Gastroesophageal sphincter (tissue), 4 donors: ENCODE measurements around the gene PPP3CA. TPM values are rescaled to one million over a fixed set of nuclear protein-coding genes. Genes with fewer than 3 reads are reported as not detected.

Experiments used
- ATAC-seq: fragments of 150-250 bp; one replicate; pipeline ENCODE4 v1.9.1; 2016; ENCODE audit warnings: mild to moderate bottlenecking, moderate library complexity
- H3K27ac ChIP-seq, 4 donors: fragments of 200-600 bp; sonication (generic) in 3 of 4; 1 replicate in 3 of 4; 2 replicates in 1 of 4; pipeline ENCODE4 v1.5.1; 2016 to 2019
- H3K27me3 ChIP-seq: fragments of 200-600 bp; sonication (generic); one replicate; pipeline ENCODE4 v1.5.1; 2019
- H3K36me3 ChIP-seq, 2 donors: fragments of 200-600 bp; sonication (generic); one replicate each; pipeline ENCODE4 v1.5.1; 2019; ENCODE audit warnings: control low read depth in 1 of 2
- H3K4me1 ChIP-seq, 3 donors: fragments of 200-600 bp; sonication (generic); 1 replicate in 2 of 3; 2 replicates in 1 of 3; pipeline ENCODE4 v1.5.1; 2016 to 2019; ENCODE audit warnings: control low read depth in 2 of 3
- H3K4me3 ChIP-seq, 2 donors: fragments of 200-600 bp; sonication (generic); one replicate each; pipeline ENCODE4 v1.5.1; 2019; ENCODE audit warnings: mild to moderate bottlenecking in 1 of 2, moderate library complexity in 1 of 2
- H3K9me3 ChIP-seq, 3 donors: fragments of 200-600 bp; sonication (generic); one replicate each; pipeline ENCODE4 v1.5.1; 2017 to 2019; ENCODE audit warnings: control low read depth in 2 of 3
- CTCF ChIP-seq, 4 experiments: fragments of 200-600 bp in 2 of 4; fragments of 450-650 bp in 2 of 4; sonication (generic) in 1 of 4; IDR thresholded peaks; one replicate each; pipeline ENCODE4 v1.5.1; 2017 to 2019; ENCODE audit warnings: antibody characterized with exemption in 4 of 4, mild to moderate bottlenecking in 2 of 4, moderate library complexity in 2 of 4
- EP300 ChIP-seq: sonication (generic); formaldehyde crosslinking; IDR thresholded peaks from one replicate; pipeline ENCODE4 v1.6.1; 2017; ENCODE audit warnings: antibody characterized with exemption, mild to moderate bottlenecking
- POLR2A ChIP-seq, 2 donors: fragments of 450-650 bp; IDR thresholded peaks; one replicate each; pipeline ENCODE4 v1.6.1; 2017; ENCODE audit warnings: antibody characterized with exemption in 2 of 2, mild to moderate bottlenecking in 2 of 2, moderate library complexity in 1 of 2
- POLR2AphosphoS5 ChIP-seq: sonication (generic); formaldehyde crosslinking; IDR thresholded peaks from one replicate; pipeline ENCODE4 v1.6.1; 2017; ENCODE audit warnings: antibody characterized with exemption
- WGBS, 2 donors: methylation state at CpG; one replicate each; pipeline ENCODE4 v1.1.5; 2018; ENCODE audit warnings: low coverage in 1 of 2; 5-methylcytosine and 5-hydroxymethylcytosine counted together
- small RNA-seq, 4 donors: library from RNA; depleted of rRNA; stranded (forward); fragments of <200 nt; gene quantifications; one replicate each; pipeline ENCODE3, GENCODE V24; 2016
- total RNA-seq, 4 donors: library from RNA; depleted of rRNA; stranded (reverse); fragments of >200 nt; gene quantifications; one replicate each; pipeline ENCODE4 v1.1.0, GENCODE V29; 2016

PPP3CA gene
- total RNA-seq, 4 donors from 2014 or later, result 21.1 to 29.2 (median 24.8) TPM

DNA sequence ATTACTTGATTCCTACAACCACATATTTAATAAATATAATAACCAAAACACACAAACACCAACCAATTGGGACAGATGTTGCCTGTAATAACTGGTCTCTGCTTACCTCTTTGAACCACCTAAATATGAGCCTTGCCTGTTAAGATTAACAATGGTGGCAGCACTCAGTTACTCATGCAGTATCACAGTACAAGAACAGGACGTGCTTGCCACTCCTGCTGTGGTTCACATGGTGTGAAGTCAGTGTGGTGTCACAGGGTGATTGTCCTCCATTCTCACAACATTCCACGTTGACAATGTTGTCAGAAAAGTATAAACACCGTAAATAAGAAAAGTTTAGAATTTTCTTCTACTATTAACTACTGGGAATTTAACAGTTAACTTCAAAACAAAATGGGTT, 365.0 kb downstream of the PPP3CA start:
- no peak for TF ChIP-seq CTCF (IDR thresholded peaks at IDR 0.05)
- no peak for TF ChIP-seq POLR2A (IDR thresholded peaks at IDR 0.05)
- TF ChIP-seq EP300, result no peak
- TF ChIP-seq POLR2AphosphoS5, result no peak
- peaks cover 0 to 39% (median 2%) of the 10 kb centered on the region in 3 donors for H3K4me1 ChIP-seq
- H3K27me3 ChIP-seq, result no peaks in the 10 kb centered on the region
- no peak for ATAC-seq
- no peak overlapping the region for H3K4me3 ChIP-seq
- H3K27ac ChIP-seq, result no peak overlapping the region
- H3K9me3 ChIP-seq, result no peaks in the 10 kb centered on the region
- 61 to 69% methylated on average over 3 of the region's 3 CpGs for WGBS, 2 donors
- H3K36me3 ChIP-seq, result no peaks in the 10 kb centered on the region

DNA sequence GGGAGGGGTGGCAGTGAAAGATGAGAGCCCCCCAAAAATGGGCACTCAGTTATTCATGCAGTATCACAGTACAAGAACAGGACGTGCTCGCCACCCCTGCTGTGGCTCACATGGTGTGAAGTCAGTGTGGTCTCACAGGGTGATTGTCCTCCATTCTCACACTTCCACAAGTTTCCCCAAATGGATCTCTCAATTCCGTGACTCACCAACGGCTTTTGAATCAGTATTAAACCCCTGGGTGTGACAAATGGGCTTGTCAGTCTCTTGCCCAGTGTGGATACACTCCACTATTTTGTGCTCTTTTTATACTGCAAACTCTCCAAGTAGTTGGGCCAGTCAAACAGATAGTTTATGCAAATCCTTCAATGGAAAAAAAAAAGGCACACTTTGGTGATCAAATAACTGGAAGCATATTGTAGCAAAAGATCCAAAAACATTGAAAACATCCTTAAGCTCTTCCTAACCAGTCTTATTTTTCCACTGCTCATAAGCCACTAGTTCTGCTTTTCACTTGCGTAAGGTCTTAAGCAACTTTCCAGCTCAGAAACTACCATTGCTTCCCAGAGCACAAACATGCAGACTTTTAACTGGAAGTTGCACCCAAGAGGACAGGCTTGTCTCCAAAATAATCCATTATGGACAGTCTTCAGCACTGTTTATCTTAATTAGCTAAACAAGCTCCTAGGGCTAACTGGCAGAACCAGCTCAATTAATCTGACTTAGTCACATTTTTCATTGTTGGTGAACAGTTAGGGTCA, 365.7 kb downstream of the PPP3CA start:
- WGBS, 2 donors, result 47 to 52% methylated on average over 4 to 5 of the region's 5 CpGs

GRCh38 chr4:100979736-100980135, 367.6 kb downstream of the PPP3CA start:
- no peak for ATAC-seq
- Histone ChIP-seq H3K36me3 (no peaks in the 10 kb centered on the region), H3K4me3 (no peak overlapping the region), H3K9me3 (no peaks in the 10 kb centered on the region), H3K27me3 (no peaks in the 10 kb centered on the region), H3K4me1 (peaks cover 0 to 48% (median 4%) of the 10 kb centered on the region in 3 donors), H3K27ac (no peak overlapping the region)
- TF ChIP-seq POLR2AphosphoS5 (no peak), EP300 (no peak), POLR2A (IDR thresholded peaks at IDR 0.05) (no peak), CTCF (IDR thresholded peaks at IDR 0.05) (no peak)
- WGBS, 2 donors, result 34 to 84% methylated on average over 3 to 4 of the region's 4 CpGs

More for the DNA sequence above, 365.7 kb downstream of the PPP3CA start:
- H3K27me3 ChIP-seq, result no peaks in the 10 kb centered on the region
- no peak overlapping the region for H3K4me3 ChIP-seq
- no peaks in the 10 kb centered on the region for H3K9me3 ChIP-seq
- H3K4me1 ChIP-seq, result peaks cover 0 to 46% (median 4%) of the 10 kb centered on the region in 3 donors
- H3K27ac ChIP-seq, result peak overlapping the region in 2 of 4 donors; percentile 33 to 34
- ATAC-seq, result peak; percentile 78
- TF ChIP-seq POLR2AphosphoS5, result peak; percentile 80
- no peak for TF ChIP-seq POLR2A (IDR thresholded peaks at IDR 0.05)
- H3K36me3 ChIP-seq, result no peaks in the 10 kb centered on the region

DNA sequence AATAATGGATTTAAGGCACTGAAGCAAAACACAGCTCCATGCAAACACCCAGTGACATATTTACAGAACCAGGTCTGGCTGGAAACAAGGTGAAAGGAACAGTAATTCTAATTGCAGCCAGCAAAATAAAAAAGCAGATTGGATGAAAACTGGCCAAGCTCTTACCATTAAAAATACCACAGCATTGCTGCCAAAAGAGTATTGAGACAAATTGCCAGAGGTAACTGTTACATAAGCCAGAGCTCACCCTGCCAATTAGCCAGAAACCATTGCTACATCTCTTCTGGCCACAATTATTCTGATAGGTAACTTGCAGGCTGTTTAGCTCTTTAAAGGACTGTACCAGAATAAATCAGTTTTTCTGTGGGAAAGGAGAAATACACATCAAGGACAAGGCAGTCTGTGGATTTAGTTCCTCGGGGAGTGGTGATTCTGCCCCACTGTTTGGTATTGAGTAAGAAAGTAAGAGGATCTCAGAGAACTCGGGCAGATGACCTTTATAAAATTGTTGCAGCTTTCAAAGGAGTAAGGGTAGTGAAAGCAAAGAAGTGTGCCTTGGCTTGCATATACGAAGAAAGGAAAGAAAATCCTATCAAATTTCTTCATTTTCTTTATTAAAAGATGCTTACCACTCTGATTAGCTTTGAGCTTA, 369.5 kb downstream of the PPP3CA start:
- 22 to 61% methylated on average over 3 of the region's 3 CpGs for WGBS, 2 donors
- Histone ChIP-seq H3K4me1 (peaks cover 0 to 48% (median 4%) of the 10 kb centered on the region in 3 donors), H3K36me3 (no peaks in the 10 kb centered on the region), H3K9me3 (no peaks in the 10 kb centered on the region), H3K27ac (peak overlapping the region in 1 of 4 donors; percentile 48), H3K27me3 (no peaks in the 10 kb centered on the region), H3K4me3 (no peak overlapping the region)
- ATAC-seq, result peak; percentile 40
- TF ChIP-seq POLR2A (IDR thresholded peaks at IDR 0.05), result no peak
- peak; percentile 73 for TF ChIP-seq POLR2AphosphoS5
- TF ChIP-seq CTCF (IDR thresholded peaks at IDR 0.05), result peak in 1 of 4 experiments; percentile 3
- no peak for TF ChIP-seq EP300

DNA sequence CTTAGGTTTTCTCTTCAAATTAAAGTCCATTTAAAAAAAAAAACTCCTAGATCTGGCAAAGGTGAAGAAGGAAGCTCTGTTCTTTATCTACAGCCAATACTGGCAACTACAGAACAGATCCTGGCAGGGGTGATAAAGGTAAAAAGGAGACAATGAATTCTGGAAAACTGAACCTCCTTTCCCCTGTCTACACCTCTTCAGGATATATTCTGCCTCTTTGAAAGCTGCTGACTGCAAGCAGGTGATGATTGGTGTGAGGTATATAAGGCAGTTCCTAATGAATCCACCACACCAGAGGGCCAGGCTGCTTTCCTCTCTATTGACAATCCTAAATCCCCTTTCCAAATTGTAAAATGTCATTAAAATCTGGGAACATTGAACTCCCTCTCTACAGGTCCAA, 370.1 kb downstream of the PPP3CA start:
- Histone ChIP-seq H3K9me3 (no peaks in the 10 kb centered on the region), H3K4me3 (no peak overlapping the region), H3K36me3 (no peaks in the 10 kb centered on the region), H3K27me3 (no peaks in the 10 kb centered on the region), H3K27ac (peak overlapping the region in 2 of 4 donors; percentile 39 to 54), H3K4me1 (peaks cover 0 to 44% (median 4%) of the 10 kb centered on the region in 3 donors)
- no peak for TF ChIP-seq CTCF (IDR thresholded peaks at IDR 0.05)
- TF ChIP-seq POLR2AphosphoS5, result no peak
- no peak for TF ChIP-seq EP300
- no peak for TF ChIP-seq POLR2A (IDR thresholded peaks at IDR 0.05)
- ATAC-seq, result no peak

Small RNAs within 50 kb of the gene (small RNA-seq; reads per million reads assigned to genes)
- gene MIR1255A, result 0 to 3.3 (median 0.18) reads per million in 4 donors
- 0 reads per million in 4 donors for gene MIR8066
